HUES64 (cell line): ENCODE data around the gene TLCD4.
"Not testable (repeated sequence)": the region's sequence is repeated elsewhere in the genome, so short reads cannot be mapped to it uniquely, and the experiment has no call there.

ENCODE experiments used
- H3K27ac ChIP-seq: 2 replicates; pipeline ENCODE4 v1.7.0; 2013; ENCODE audit warnings: low read depth, low read length, inconsistent platforms
- H3K27me3 ChIP-seq: 2 replicates; pipeline ENCODE4 v1.6.1; 2013; ENCODE audit warnings: mild to moderate bottlenecking, low read length; ENCODE audit not compliant: insufficient read depth
- H3K36me3 ChIP-seq: 2 replicates; pipeline ENCODE4 v1.6.1; 2013; ENCODE audit warnings: mild to moderate bottlenecking, low read length; ENCODE audit not compliant: insufficient read depth
- H3K4me1 ChIP-seq: 2 replicates; pipeline ENCODE4 v1.6.1; 2013; ENCODE audit warnings: mild to moderate bottlenecking, low read length, moderate library complexity; ENCODE audit not compliant: insufficient read depth
- H3K4me3 ChIP-seq: 2 replicates; pipeline ENCODE4 v1.5.1; 2013; ENCODE audit warnings: mild to moderate bottlenecking, low read length, moderate library complexity
- H3K9ac ChIP-seq: 2 replicates; pipeline ENCODE4 v1.6.1; 2013; ENCODE audit warnings: mild to moderate bottlenecking, low read depth, low read length
- H3K9me3 ChIP-seq: 2 replicates; pipeline ENCODE4 v1.6.1; 2013; ENCODE audit warnings: low read depth, low read length; ENCODE audit not compliant: insufficient read depth
- WGBS: fragments of 150-250, 120-280 bp; methylation state at CpG from one replicate; pipeline ENCODE4 v1.1.7; 2013; ENCODE audit warnings: missing lambda C conversion rate; 5-methylcytosine and 5-hydroxymethylcytosine counted together

Gene TLCD4

DNA sequence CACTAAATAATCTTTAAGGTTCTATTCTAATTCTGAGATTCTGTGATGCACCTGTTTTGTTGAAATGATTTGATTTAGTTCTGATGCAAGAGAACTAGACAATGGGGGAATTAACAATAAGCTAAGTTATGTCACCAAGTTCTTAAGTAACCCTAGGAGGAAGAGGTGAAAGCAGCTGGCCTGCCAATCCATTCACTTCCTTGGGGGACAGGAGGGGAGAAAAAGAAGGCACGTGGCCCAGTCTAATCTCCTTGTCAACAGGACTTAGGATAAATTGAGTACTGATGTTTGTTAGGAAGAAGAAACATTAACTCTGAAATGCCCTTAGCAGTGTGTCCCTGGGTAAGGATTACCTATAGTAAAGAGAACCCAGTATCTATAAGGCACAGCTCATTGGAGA is 36.9 kb downstream of the TLCD4 start:
- Histone ChIP-seq H3K9ac (no peak overlapping the region), H3K27ac (no peak overlapping the region), H3K9me3 (no peaks in the 10 kb centered on the region), H3K4me3 (no peak overlapping the region), H3K36me3 (no peaks in the 10 kb centered on the region), H3K27me3 (no peaks in the 10 kb centered on the region), H3K4me1 (no peaks in the 10 kb centered on the region)
- WGBS, result 75% methylated on average over 1 of the region's 1 CpG

DNA sequence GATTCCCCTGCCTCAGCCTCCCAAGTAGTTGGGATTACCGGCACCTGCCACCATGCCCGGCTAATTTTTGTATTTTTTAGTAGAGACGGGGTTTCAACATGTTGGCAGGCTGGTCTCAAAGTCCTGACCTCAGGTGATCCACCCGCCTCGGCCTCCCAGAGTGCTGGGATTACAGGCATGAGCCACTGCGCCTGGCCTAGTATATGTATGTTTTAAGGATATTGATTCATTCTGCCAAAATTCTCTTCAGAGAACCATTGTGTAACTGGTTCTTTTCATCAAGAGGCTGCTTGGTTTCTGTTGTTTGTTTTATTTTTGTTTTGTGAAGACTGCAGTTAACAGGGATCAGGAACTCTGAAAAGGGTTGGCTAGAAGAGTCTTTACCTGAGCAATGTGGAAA is 48.4 kb downstream of the TLCD4 start:
- peaks cover 14% of the 10 kb centered on the region for H3K9me3 ChIP-seq
- not testable (repeated sequence) for H3K27ac ChIP-seq, H3K9ac ChIP-seq, H3K27me3 ChIP-seq, H3K4me1 ChIP-seq, H3K4me3 ChIP-seq, H3K36me3 ChIP-seq
- 96% methylated on average over 6 of the region's 6 CpGs for WGBS
